Natural killer cell (primary cell): Measurements from ENCODE around the gene RBPMS2. TPM values are rescaled to one million over a fixed set of nuclear protein-coding genes. Genes with fewer than 3 reads are reported as not detected.

Experiments used
- ATAC-seq, 3 donors: fragments of 150-1000 bp in 2 of 3; fragments of 200-7000 bp in 1 of 3; cut with Tn5 transposase; 1 replicate in 1 of 3; 2 replicates in 2 of 3; pipeline ENCODE4 v1.10.0; 2021; ENCODE audit warnings: mild to moderate bottlenecking in 2 of 3, moderate library complexity in 2 of 3
- DNase-seq, 2 donors: peaks; one replicate each; pipeline versions ENCODE4 v3.0.0 to v3.0.0-alpha.2; 2013 to 2021; ENCODE audit warnings: mixed read lengths in 1 of 2
- H3K27ac ChIP-seq: one replicate; pipeline ENCODE4 v1.5.1; 2013; ENCODE audit warnings: mild to moderate bottlenecking, low read length
- H3K27me3 ChIP-seq: one replicate; pipeline ENCODE4 v1.6.1; 2013; ENCODE audit warnings: low read length; ENCODE audit not compliant: control insufficient read depth, insufficient read depth
- H3K36me3 ChIP-seq: one replicate; pipeline ENCODE4 v1.6.1; 2013; ENCODE audit warnings: low read length; ENCODE audit not compliant: control insufficient read depth, insufficient read depth
- H3K4me1 ChIP-seq: one replicate; pipeline ENCODE4 v1.6.1; 2013; ENCODE audit warnings: low read length; ENCODE audit not compliant: control insufficient read depth, insufficient read depth
- H3K4me3 ChIP-seq: one replicate; pipeline ENCODE4 v1.5.1; 2013; ENCODE audit warnings: low read length
- H3K9me3 ChIP-seq: one replicate; pipeline ENCODE4 v1.6.1; 2013; ENCODE audit warnings: low read length; ENCODE audit not compliant: control insufficient read depth, insufficient read depth
- H3K27ac Mint-ChIP-seq, 2 donors: one replicate each; pipeline ENCODE4 v1.8.0; 2022; ENCODE audit warnings: mild to moderate bottlenecking in 2 of 2, mixed read lengths in 2 of 2, moderate library complexity in 1 of 2
- H3K27me3 Mint-ChIP-seq, 2 donors: one replicate each; pipeline ENCODE4 v1.8.0; 2022; ENCODE audit warnings: low read depth in 2 of 2, mixed read lengths in 2 of 2
- H3K36me3 Mint-ChIP-seq: one replicate; pipeline ENCODE4 v1.8.0; 2022; ENCODE audit warnings: mixed read lengths
- H3K4me1 Mint-ChIP-seq, 2 donors: one replicate each; pipeline ENCODE4 v1.8.0; 2022; ENCODE audit warnings: mixed read lengths in 2 of 2
- H3K4me3 Mint-ChIP-seq: one replicate; pipeline ENCODE4 v1.8.0; 2022; ENCODE audit warnings: mild to moderate bottlenecking, moderate library complexity, mixed read lengths
- H3K9me3 Mint-ChIP-seq, 2 donors: one replicate each; pipeline ENCODE4 v1.8.0; 2022; ENCODE audit warnings: mixed read lengths in 2 of 2
- WGBS: methylation state at CpG from one replicate; pipeline ENCODE4 v1.1.7; 2013; ENCODE audit warnings: missing lambda C conversion rate; ENCODE audit not compliant: insufficient coverage; 5-methylcytosine and 5-hydroxymethylcytosine counted together
- intact Hi-C: fragments of 100-400 bp; cut with micrococcal nuclease; formaldehyde crosslinking; loops from one replicate; pipeline ENCODE4 v1.14.2; 2022
- total RNA-seq, 4 donors: library from RNA; stranded (reverse); fragments of 120-200 nt in 1 of 4; gene quantifications; one replicate each; pipeline versions ENCODE4 v1.2.3 to v1.2.4, GENCODE V29; 2013 to 2022
- TF ChIP-seq, protein P1 (sequence below): fragments of 200-600 bp; IDR thresholded peaks from one replicate; pipeline ENCODE4 v1.8.0; 2022; ENCODE audit warnings: antibody characterized with exemption

Gene RBPMS2
- total RNA-seq, 3 donors from 2014 or later (not counting 1 experiment from before 2014, with no cell fraction given) = 7.2 to 25.8 (median 14.7) TPM

DNA sequence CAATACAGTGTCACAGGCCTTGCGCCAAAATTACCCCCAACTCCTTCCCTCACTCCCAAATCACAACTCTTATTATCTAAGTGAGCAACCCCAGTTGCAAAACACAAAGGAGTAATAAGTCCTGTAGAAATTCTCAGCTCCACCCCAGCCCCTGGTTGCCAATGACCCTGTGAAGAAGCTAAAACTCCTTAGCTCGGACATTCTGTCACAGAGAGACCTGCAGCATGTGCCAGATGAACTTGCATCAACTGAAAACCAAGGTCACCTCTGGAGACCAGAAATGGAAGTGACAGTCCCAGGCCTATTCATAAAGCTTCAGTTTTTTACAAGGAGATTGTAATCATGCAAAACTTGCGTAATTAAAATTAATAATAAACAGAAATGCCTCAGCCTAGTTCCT lies 55.2 kb downstream of the RBPMS2 start:
- 96% methylated on average over 3 of the region's 3 CpGs for WGBS
- no peaks in the 10 kb centered on the region for H3K27me3 Mint-ChIP-seq
- Histone ChIP-seq H3K9me3 (no peaks in the 10 kb centered on the region), H3K27ac (no peak overlapping the region), H3K27me3 (no peaks in the 10 kb centered on the region), H3K4me3 (no peak overlapping the region), H3K4me1 (no peaks in the 10 kb centered on the region), H3K36me3 (no peaks in the 10 kb centered on the region)
- intact Hi-C loops = no loop called here
- no peak for DNase-seq
- H3K9me3 Mint-ChIP-seq = no peaks in the 10 kb centered on the region
- H3K4me1 Mint-ChIP-seq = peaks cover 0 to 8% of the 10 kb centered on the region in 2 donors
- H3K36me3 Mint-ChIP-seq = no peaks in the 10 kb centered on the region
- no peak overlapping the region for H3K4me3 Mint-ChIP-seq
- H3K27ac Mint-ChIP-seq = no peak overlapping the region
- TF ChIP-seq, protein P1, sequence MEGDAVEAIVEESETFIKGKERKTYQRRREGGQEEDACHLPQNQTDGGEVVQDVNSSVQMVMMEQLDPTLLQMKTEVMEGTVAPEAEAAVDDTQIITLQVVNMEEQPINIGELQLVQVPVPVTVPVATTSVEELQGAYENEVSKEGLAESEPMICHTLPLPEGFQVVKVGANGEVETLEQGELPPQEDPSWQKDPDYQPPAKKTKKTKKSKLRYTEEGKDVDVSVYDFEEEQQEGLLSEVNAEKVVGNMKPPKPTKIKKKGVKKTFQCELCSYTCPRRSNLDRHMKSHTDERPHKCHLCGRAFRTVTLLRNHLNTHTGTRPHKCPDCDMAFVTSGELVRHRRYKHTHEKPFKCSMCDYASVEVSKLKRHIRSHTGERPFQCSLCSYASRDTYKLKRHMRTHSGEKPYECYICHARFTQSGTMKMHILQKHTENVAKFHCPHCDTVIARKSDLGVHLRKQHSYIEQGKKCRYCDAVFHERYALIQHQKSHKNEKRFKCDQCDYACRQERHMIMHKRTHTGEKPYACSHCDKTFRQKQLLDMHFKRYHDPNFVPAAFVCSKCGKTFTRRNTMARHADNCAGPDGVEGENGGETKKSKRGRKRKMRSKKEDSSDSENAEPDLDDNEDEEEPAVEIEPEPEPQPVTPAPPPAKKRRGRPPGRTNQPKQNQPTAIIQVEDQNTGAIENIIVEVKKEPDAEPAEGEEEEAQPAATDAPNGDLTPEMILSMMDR = no peak
- no peak for ATAC-seq

DNA sequence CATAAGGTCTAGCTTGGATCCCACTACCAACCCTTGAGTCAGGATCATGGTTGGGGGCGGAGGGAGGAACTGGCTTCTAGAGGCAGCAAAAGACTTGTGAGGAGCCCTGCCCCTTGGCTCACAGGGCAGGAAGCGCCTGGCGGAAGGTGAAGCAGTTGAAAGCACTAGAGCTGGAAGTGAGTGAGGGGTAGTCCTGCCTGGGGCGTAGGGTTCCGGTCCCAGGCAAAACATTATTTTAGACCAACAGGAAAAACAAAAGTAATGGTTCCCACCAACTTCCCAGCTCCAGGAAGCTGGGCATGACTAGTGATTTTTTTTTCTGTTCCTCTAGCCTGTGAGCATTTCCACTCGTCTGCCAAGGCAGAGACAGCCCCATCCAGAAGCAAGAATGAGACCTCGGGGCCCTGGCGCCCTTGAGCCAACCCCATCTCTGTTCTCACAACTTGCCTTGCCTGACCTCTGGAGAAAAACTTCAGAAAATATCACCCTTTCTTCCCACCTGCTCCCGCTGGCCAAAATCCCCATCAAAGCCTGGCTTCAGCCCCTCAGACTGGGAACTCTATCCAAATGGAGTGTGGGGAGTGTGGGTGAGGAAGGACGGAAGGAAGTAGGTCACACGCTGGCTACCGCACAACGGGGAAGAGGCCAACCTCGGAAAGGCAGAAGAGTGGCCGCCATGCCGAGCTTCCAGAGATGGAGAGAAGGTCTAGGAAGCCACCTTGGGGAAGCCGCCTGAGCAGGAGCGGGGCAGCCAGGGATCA lies 57.5 kb downstream of the RBPMS2 start:
- H3K27me3 Mint-ChIP-seq = no peaks in the 10 kb centered on the region
- TF ChIP-seq, protein P1 = no peak
- no peak overlapping the region for H3K4me3 Mint-ChIP-seq
- Histone ChIP-seq H3K4me3 (no peak overlapping the region), H3K27ac (no peak overlapping the region), H3K36me3 (no peaks in the 10 kb centered on the region), H3K4me1 (no peaks in the 10 kb centered on the region), H3K9me3 (no peaks in the 10 kb centered on the region), H3K27me3 (no peaks in the 10 kb centered on the region)
- 73% methylated on average over 15 of the region's 18 CpGs for WGBS
- H3K27ac Mint-ChIP-seq = peak overlapping the region in 1 of 2 donors; percentile 50
- H3K36me3 Mint-ChIP-seq = no peaks in the 10 kb centered on the region
- peak in 1 of 2 donors; percentile 47 for DNase-seq
- intact Hi-C loops = no loop called here
- peaks cover 0 to 8% of the 10 kb centered on the region in 2 donors for H3K4me1 Mint-ChIP-seq
- H3K9me3 Mint-ChIP-seq = no peaks in the 10 kb centered on the region
- ATAC-seq = no peak

DNA sequence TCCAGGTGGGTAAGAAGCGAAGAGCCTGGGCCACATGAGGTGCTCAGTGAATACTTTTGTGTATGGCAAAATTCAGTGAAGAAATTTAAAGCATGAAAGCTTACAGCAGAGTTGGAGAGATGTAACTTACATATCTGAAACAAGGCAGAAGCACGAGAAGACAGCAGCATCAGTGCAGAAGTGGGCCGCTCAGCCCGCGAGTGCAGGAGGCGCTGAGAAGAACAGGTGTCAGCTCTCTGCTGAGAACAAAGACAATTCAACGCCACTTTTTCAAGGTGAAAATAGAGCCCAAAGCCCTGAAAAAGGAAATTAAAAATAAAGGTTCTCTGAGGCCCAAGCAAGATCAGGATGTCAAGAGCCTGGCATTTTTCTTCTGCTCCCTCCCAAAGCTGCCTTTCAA lies 58.3 kb downstream of the RBPMS2 start:
- no peaks in the 10 kb centered on the region for H3K27me3 Mint-ChIP-seq
- no peaks in the 10 kb centered on the region for H3K27me3 ChIP-seq
- TF ChIP-seq, protein P1 = no peak
- H3K4me3 ChIP-seq = no peak overlapping the region
- no peaks in the 10 kb centered on the region for H3K36me3 ChIP-seq
- intact Hi-C loops = no loop called here
- no peaks in the 10 kb centered on the region for H3K36me3 Mint-ChIP-seq
- no peak overlapping the region for H3K4me3 Mint-ChIP-seq
- no peak for DNase-seq
- no peaks in the 10 kb centered on the region for H3K4me1 ChIP-seq
- no peak overlapping the region for H3K27ac Mint-ChIP-seq
- H3K27ac ChIP-seq = no peak overlapping the region
- ATAC-seq = no peak
- H3K4me1 Mint-ChIP-seq = peaks cover 0 to 8% of the 10 kb centered on the region in 2 donors
- no peaks in the 10 kb centered on the region for H3K9me3 ChIP-seq
- 71% methylated on average over 7 of the region's 7 CpGs for WGBS
- H3K9me3 Mint-ChIP-seq = no peaks in the 10 kb centered on the region

DNA sequence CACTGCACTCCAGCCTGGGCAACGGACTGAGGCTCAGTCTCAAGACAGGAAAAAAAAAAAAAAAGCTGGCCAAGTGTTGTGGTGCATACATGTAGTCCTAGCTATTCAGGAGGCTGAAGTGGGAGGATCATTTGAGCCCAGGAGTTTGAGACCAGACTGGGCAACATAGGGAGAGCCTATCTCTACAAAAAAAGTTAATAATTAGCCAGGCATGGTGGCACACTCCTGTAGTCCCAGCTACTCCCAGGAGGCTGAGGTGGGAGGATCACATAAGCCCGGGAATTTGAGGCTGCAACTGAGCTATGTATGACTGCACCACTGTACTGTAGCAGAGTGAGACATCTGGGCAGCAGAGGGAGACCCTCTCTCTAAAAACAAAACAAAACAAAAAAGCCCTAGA lies 58.9 kb downstream of the RBPMS2 start:
- Histone ChIP-seq H3K36me3 (no peaks in the 10 kb centered on the region), H3K9me3 (no peaks in the 10 kb centered on the region), H3K27ac (no peak overlapping the region), H3K4me1 (no peaks in the 10 kb centered on the region), H3K27me3 (no peaks in the 10 kb centered on the region), H3K4me3 (no peak overlapping the region)
- TF ChIP-seq, protein P1 = no peak
- Mint-ChIP-seq H3K4me1 (peaks cover 0 to 8% of the 10 kb centered on the region in 2 donors), H3K36me3 (no peaks in the 10 kb centered on the region), H3K9me3 (no peaks in the 10 kb centered on the region), H3K4me3 (no peak overlapping the region), H3K27ac (no peak overlapping the region), H3K27me3 (no peaks in the 10 kb centered on the region)
- ATAC-seq = no peak
- no peak for DNase-seq
- intact Hi-C loops = no loop called here
- 78% methylated on average over 2 of the region's 2 CpGs for WGBS
